ENCODE data around the gene RIOK2.

DNA sequence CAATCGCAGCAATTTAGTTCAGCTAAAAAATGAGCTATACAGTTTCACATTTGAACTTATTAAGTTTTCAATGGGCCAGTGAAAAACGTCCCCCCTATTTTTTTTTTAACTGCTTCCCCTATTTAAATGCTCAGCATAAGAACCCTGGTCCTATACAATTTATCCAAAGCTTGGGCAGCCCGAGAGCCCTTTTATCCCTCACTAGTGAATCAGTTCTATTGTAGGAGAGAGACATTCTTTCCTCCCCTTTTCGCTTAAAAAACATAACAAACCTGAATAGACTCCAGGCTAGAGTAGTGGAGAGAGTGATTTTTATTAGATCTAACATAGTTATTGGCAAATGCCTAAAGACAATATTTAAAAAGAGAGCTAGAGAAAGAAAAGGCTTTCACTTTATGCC, 42.0 kb downstream of the RIOK2 start:
- TF ChIP-seq, protein P1, sequence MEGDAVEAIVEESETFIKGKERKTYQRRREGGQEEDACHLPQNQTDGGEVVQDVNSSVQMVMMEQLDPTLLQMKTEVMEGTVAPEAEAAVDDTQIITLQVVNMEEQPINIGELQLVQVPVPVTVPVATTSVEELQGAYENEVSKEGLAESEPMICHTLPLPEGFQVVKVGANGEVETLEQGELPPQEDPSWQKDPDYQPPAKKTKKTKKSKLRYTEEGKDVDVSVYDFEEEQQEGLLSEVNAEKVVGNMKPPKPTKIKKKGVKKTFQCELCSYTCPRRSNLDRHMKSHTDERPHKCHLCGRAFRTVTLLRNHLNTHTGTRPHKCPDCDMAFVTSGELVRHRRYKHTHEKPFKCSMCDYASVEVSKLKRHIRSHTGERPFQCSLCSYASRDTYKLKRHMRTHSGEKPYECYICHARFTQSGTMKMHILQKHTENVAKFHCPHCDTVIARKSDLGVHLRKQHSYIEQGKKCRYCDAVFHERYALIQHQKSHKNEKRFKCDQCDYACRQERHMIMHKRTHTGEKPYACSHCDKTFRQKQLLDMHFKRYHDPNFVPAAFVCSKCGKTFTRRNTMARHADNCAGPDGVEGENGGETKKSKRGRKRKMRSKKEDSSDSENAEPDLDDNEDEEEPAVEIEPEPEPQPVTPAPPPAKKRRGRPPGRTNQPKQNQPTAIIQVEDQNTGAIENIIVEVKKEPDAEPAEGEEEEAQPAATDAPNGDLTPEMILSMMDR (IDR thresholded peaks at IDR 0.05) = no peak
- no peak for TF ChIP-seq POLR2A (IDR thresholded peaks at IDR 0.05)

Data from esophagus squamous epithelium (tissue), 4 donors.